ENCODE data around the gene PDE4D.

PDE4D gene

GRCh38 chr5:59126016-59126707 lies 767.4 kb downstream of the PDE4D start:
- DNase-seq = no peak

- no peak for DNase-seq
These were observed 768.2 kb downstream of the PDE4D start for GRCh38 chr5:59125011-59125961.

GRCh38 chr5:59123595-59124561 lies 769.6 kb downstream of the PDE4D start:
- DNase-seq = no peak

- DNase-seq = no peak
These were observed 774.0 kb downstream of the PDE4D start for GRCh38 chr5:59119480-59119879.

- DNase-seq = no peak
These were observed 776.2 kb downstream of the PDE4D start for GRCh38 chr5:59117320-59117719.

- no peak for DNase-seq
These were observed 777.2 kb downstream of the PDE4D start for GRCh38 chr5:59116231-59116865.

GRCh38 chr5:59115345-59115744 lies 778.2 kb downstream of the PDE4D start:
- DNase-seq = no peak

GRCh38 chr5:59109383-59109782 lies 784.1 kb downstream of the PDE4D start:
- DNase-seq = no peak

- peak; percentile 1 for DNase-seq
These were observed 785.8 kb downstream of the PDE4D start for GRCh38 chr5:59107692-59108091.

- no peak for DNase-seq
These were observed 789.0 kb downstream of the PDE4D start for GRCh38 chr5:59104400-59105127.

GRCh38 chr5:59103303-59103702 lies 790.2 kb downstream of the PDE4D start:
- no peak for DNase-seq

- no peak for DNase-seq
These were observed 791.1 kb downstream of the PDE4D start for GRCh38 chr5:59102437-59102836.

- no peak for DNase-seq
These were observed 792.7 kb downstream of the PDE4D start for GRCh38 chr5:59100875-59101274.

GRCh38 chr5:59099995-59100345 lies 793.6 kb downstream of the PDE4D start:
- no peak for DNase-seq

GRCh38 chr5:59099270-59099994 lies 794.1 kb downstream of the PDE4D start:
- no peak for DNase-seq

GRCh38 chr5:59098743-59099142 lies 794.8 kb downstream of the PDE4D start:
- DNase-seq = no peak

- DNase-seq = no peak
These were observed 795.8 kb downstream of the PDE4D start for GRCh38 chr5:59097712-59098111.

GRCh38 chr5:59097116-59097515 lies 796.4 kb downstream of the PDE4D start:
- no peak for DNase-seq

- no peak for DNase-seq
These were observed 798.0 kb downstream of the PDE4D start for GRCh38 chr5:59095480-59095879.

- DNase-seq = no peak
These were observed 798.7 kb downstream of the PDE4D start for GRCh38 chr5:59094864-59095263.

- no peak for DNase-seq
These were observed 800.2 kb downstream of the PDE4D start for GRCh38 chr5:59093329-59093728.
